ENCODE data around the gene ITGA11.

Gene ITGA11

GRCh38 chr15:68312701-68313204, 119.2 kb downstream of the ITGA11 start:
- H3K36me3 ChIP-seq (replicated peaks) = peaks cover 61% of the 10 kb centered on the region
- no peaks in the 10 kb centered on the region for H3K27me3 ChIP-seq (replicated peaks)
- peak; percentile 10 for TF ChIP-seq CTCF (IDR thresholded peaks at IDR 0.05; ENCODE audit: low read depth, low read length, missing control alignments)
- peak; percentile 79 for DNase-seq
- no peak overlapping the region for H3K27ac ChIP-seq
- H3K4me3 ChIP-seq (ENCODE audit: low read depth, low read length) = no peak overlapping the region
- in situ Hi-C loops (cut with HindIII; ENCODE audit: low pct_ligation_motif_present, low sequenced_read_pairs) = no loop called here

- no peak overlapping the region for H3K27ac ChIP-seq
- DNase-seq = no peak
- no peak for TF ChIP-seq CTCF (IDR thresholded peaks at IDR 0.05; ENCODE audit: low read depth, low read length, missing control alignments)
- H3K4me3 ChIP-seq (ENCODE audit: low read depth, low read length) = no peak overlapping the region
- peaks cover 60% of the 10 kb centered on the region for H3K36me3 ChIP-seq (replicated peaks)
- no peaks in the 10 kb centered on the region for H3K27me3 ChIP-seq (replicated peaks)
- in situ Hi-C loops (cut with HindIII; ENCODE audit: low pct_ligation_motif_present, low sequenced_read_pairs) = no loop called here
These were observed 120.0 kb downstream of the ITGA11 start for GRCh38 chr15:68311859-68312557.

- no peak overlapping the region for H3K4me3 ChIP-seq (ENCODE audit: low read depth, low read length)
- no peak for DNase-seq
- peaks cover 59% of the 10 kb centered on the region for H3K36me3 ChIP-seq (replicated peaks)
These were observed 120.5 kb downstream of the ITGA11 start for GRCh38 chr15:68311464-68311835.

DNA sequence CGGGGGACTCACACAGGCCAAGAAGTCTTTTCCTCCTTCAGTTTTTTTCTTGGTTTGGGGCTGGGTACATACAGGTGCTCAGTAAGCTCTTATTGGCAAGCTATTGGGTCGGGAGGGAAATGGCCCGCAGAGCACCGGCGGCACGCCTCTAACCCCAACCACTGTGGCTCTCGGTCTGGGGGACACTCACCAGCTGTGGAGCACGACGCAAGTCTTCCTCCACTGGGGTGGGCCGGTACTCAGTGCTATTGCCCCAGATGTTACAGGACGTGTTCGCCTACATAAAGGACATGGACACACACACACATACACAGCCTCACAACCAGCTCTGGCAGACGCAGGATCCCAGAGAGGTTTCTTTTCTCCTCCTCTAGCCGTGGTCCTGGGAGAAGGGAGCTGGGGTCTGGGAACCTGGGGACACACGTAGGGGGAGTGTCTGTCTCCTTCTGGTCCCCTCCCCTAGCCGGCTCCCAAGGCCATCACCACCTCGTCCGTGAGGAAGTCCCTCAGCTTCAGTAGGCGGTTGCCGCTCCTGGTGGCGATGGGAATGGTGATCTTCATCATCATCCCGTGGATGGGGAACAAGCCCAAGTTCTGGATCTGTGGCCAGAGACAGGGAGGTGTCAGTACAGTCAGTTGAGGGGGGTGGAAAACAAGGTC, 121.0 kb downstream of the ITGA11 start:
- no peak overlapping the region for H3K4me3 ChIP-seq (ENCODE audit: low read depth, low read length)
- DNase-seq = no peak
- H3K27me3 ChIP-seq (replicated peaks) = no peaks in the 10 kb centered on the region
- H3K36me3 ChIP-seq (replicated peaks) = peaks cover 62% of the 10 kb centered on the region
- in situ Hi-C loops (cut with HindIII; ENCODE audit: low pct_ligation_motif_present, low sequenced_read_pairs) = no loop called here
- no peak overlapping the region for H3K27ac ChIP-seq
- TF ChIP-seq CTCF (IDR thresholded peaks at IDR 0.05; ENCODE audit: low read depth, low read length, missing control alignments) = no peak

More at GRCh38 chr15:68311464-68311835, 120.5 kb downstream of the ITGA11 start:
- no peak for TF ChIP-seq CTCF (IDR thresholded peaks at IDR 0.05; ENCODE audit: low read depth, low read length, missing control alignments)
- no peak overlapping the region for H3K27ac ChIP-seq
- in situ Hi-C loops (cut with HindIII; ENCODE audit: low pct_ligation_motif_present, low sequenced_read_pairs) = no loop called here
- H3K27me3 ChIP-seq (replicated peaks) = no peaks in the 10 kb centered on the region

DNA sequence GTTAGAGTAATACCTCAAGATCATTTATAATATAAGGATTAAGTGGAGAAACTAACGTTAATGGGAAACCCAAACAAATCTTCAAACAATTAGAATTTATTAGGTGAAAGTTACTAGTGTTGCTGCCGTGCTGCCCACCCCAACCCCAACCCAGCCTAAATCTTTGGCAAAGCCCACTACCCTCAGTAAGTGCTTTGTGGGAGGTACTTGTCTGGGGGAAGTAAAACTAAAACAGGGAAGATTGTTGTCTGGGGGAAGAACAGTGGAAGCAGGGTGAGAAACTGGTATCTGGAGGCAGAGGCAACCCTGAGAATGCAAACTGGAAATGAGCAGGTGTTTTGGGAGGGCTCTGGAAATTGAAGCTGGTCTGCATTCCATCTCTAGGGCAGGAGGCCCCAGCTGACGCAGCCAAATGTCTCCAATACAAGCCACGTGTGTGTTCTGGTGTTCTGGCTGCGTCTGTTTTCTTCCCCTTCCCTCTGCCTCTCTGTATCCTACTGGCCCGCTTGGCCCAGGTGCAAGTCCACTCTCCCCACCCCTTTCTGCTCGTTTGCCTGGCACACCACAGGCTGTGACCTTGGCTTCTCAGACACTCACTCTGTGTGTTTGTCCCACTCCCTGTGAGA, 121.7 kb downstream of the ITGA11 start:
- no peak overlapping the region for H3K27ac ChIP-seq
- no peaks in the 10 kb centered on the region for H3K27me3 ChIP-seq (replicated peaks)
- H3K4me3 ChIP-seq (ENCODE audit: low read depth, low read length) = no peak overlapping the region
- DNase-seq = no peak
- H3K36me3 ChIP-seq (replicated peaks) = peaks cover 64% of the 10 kb centered on the region
- no peak for TF ChIP-seq CTCF (IDR thresholded peaks at IDR 0.05; ENCODE audit: low read depth, low read length, missing control alignments)
- in situ Hi-C loops (cut with HindIII; ENCODE audit: low pct_ligation_motif_present, low sequenced_read_pairs) = no loop called here

Measured in brain microvascular endothelial cell (primary cell).